HCT116 (cell line): ENCODE results near the gene ASXL2. TPM values are rescaled to one million over a fixed set of nuclear protein-coding genes. Genes with fewer than 3 reads are reported as not detected.

Experiments used
- ATAC-seq: fragments of 200-7000 bp; cut with Tn5 transposase; 2 replicates; pipeline ENCODE4 v1.9.1; 2020; ENCODE audit warnings: mild to moderate bottlenecking, moderate library complexity
- BruUV-seq: library from RNA; stranded (reverse); fragments of 400-500 nt; replicated peaks from 2 replicates; lab custom pipeline; 2021; lab: Mats Ljungman, UMichigan
- CTCF ChIA-PET: fragments of 300-600 bp; sonication (Branson Sonifier 250); formaldehyde crosslinking; loops from one replicate; lab custom pipeline; 2021; ENCODE audit warnings: antibody characterized with exemption; lab: Charles Lee
- POLR2A ChIA-PET: fragments of 300-600, 350-600 bp; sonication (Branson Sonifier 250); formaldehyde crosslinking; loops from one replicate; lab custom pipeline; 2021; ENCODE audit warnings: antibody characterized with exemption; lab: Charles Lee
- RAD21 ChIA-PET, 2 experiments: fragments of 300-600 bp; sonication (Branson Sonifier 250); formaldehyde crosslinking; loops; one replicate each; lab custom pipeline; 2023; ENCODE audit warnings: low total read pairs in 2 of 2; ENCODE audit not compliant: uncharacterized antibody in 2 of 2, unreplicated experiment in 2 of 2, low non-redundant PET in 1 of 2; lab: Charles Lee
- DNase-seq: peaks from one replicate; pipeline ENCODE4 v3.0.0-alpha.2; 2010; ENCODE audit warnings: low read depth, low spot score
- H2AFZ ChIP-seq: fragments of 200-600 bp; shearing (Covaris generic), sonication (generic); 2 replicates; pipeline ENCODE4 v1.6.1; 2017; ENCODE audit warnings: low read depth, mixed run types, mixed read lengths, antibody characterized with exemption, low read length; ENCODE audit not compliant: poor library complexity, severe bottlenecking
- H3K27ac ChIP-seq: 2 replicates; pipeline ENCODE4 v1.5.1; 2012; ENCODE audit warnings: low read depth, low read length
- H3K27me3 ChIP-seq: fragments of 200-600 bp; sonication (generic); 2 replicates; pipeline ENCODE4 v1.6.1; 2016; ENCODE audit warnings: mixed run types, low read length, mixed read lengths; ENCODE audit not compliant: insufficient read depth
- H3K36me3 ChIP-seq, 2 experiments: fragments of 200-500 bp in 1 of 2; fragments of 200-600 bp in 1 of 2; sonication (Bioruptor generic) in 1 of 2; sonication (generic) in 1 of 2; 2 replicates each; pipeline versions ENCODE4 v1.5.1 to v1.6.1; 2014 to 2016; ENCODE audit warnings: low read length in 2 of 2, inconsistent platforms in 1 of 2, mixed read lengths in 1 of 2, mixed run types in 1 of 2; ENCODE audit not compliant: insufficient read depth in 2 of 2, control insufficient read depth in 1 of 2
- H3K4me1 ChIP-seq, 2 experiments: fragments of 200-600 bp in 1 of 2; sonication (generic) in 1 of 2; 2 replicates each; pipeline versions ENCODE4 v1.5.1 to v1.6.1; 2012 to 2017; ENCODE audit warnings: low read length in 2 of 2, inconsistent platforms in 1 of 2, mild to moderate bottlenecking in 1 of 2, mixed read lengths in 1 of 2, mixed run types in 1 of 2, moderate library complexity in 1 of 2; ENCODE audit not compliant: insufficient read depth in 2 of 2, control insufficient read depth in 1 of 2
- H3K4me2 ChIP-seq: fragments of 200-600 bp; sonication (generic); 2 replicates; pipeline ENCODE4 v1.6.1; 2017; ENCODE audit warnings: mixed run types, low read length, mixed read lengths
- H3K4me3 ChIP-seq, 2 experiments: fragments of 200-600 bp in 1 of 2; sonication (generic) in 1 of 2; replicated peaks in 1 of 2; 2 replicates each; pipeline ENCODE4 v1.5.1; 2011 to 2016; ENCODE audit warnings: low read length in 2 of 2, control low read depth in 1 of 2, low read depth in 1 of 2, mild to moderate bottlenecking in 1 of 2, mixed read lengths in 1 of 2, mixed run types in 1 of 2
- H3K79me2 ChIP-seq: fragments of 200-600 bp; sonication (generic); 2 replicates; pipeline ENCODE4 v1.6.1; 2017; ENCODE audit warnings: mild to moderate bottlenecking, mixed run types, low read length, moderate library complexity, mixed read lengths; ENCODE audit not compliant: insufficient read depth
- H3K9ac ChIP-seq: fragments of 200-600 bp; sonication (generic); 2 replicates; pipeline ENCODE4 v1.6.1; 2016; ENCODE audit warnings: low read length, mixed read lengths
- H3K9me2 ChIP-seq: fragments of 200-600 bp; sonication (generic), shearing (Covaris generic); 2 replicates; pipeline ENCODE4 v1.6.1; 2017; ENCODE audit warnings: mixed run types, mild to moderate bottlenecking, moderate library complexity; ENCODE audit not compliant: insufficient read depth
- H3K9me3 ChIP-seq, 2 experiments: fragments of 200-500 bp in 1 of 2; fragments of 200-600 bp in 1 of 2; sonication (Bioruptor generic) in 1 of 2; sonication (generic) in 1 of 2; 2 replicates each; pipeline ENCODE4 v1.6.1; 2014 to 2017; ENCODE audit warnings: low read length in 2 of 2, mixed read lengths in 2 of 2, inconsistent platforms in 1 of 2, low read depth in 1 of 2, mild to moderate bottlenecking in 1 of 2, mixed run types in 1 of 2, moderate library complexity in 1 of 2; ENCODE audit not compliant: control insufficient read depth in 1 of 2, insufficient read depth in 1 of 2
- H4K20me1 ChIP-seq: fragments of 200-600 bp; sonication (generic), shearing (Covaris generic); 2 replicates; pipeline ENCODE4 v1.6.1; 2017; ENCODE audit warnings: mixed run types, mild to moderate bottlenecking, moderate library complexity; ENCODE audit not compliant: insufficient read depth
- CBX3 ChIP-seq: IDR thresholded peaks from 2 replicates; pipeline ENCODE4 v1.6.1; 2012; ENCODE audit warnings: low read depth
- EZH2 ChIP-seq: fragments of 200-600 bp; sonication (generic); IDR thresholded peaks from 2 replicates; pipeline ENCODE4 v1.6.1; 2017; ENCODE audit warnings: antibody characterized with exemption, mixed run types
- EZH2phosphoT487 ChIP-seq: fragments of 200-600 bp; IDR thresholded peaks from 2 replicates; pipeline ENCODE4 v1.6.1; 2018; ENCODE audit warnings: antibody characterized with exemption, borderline replicate concordance
- ZFX ChIP-seq: fragments of 450-650 bp; IDR thresholded peaks from 2 replicates; pipeline ENCODE4 v1.6.1; 2017
- ZNF274 ChIP-seq: fragments of 200-500 bp; sonication (Bioruptor generic); IDR thresholded peaks from 2 replicates; pipeline ENCODE4 v1.6.1; 2014; ENCODE audit warnings: mild to moderate bottlenecking, low read depth, low read length, inconsistent platforms
- intact Hi-C: fragments of 100-400 bp; cut with micrococcal nuclease; formaldehyde crosslinking; loops from 2 replicates; pipeline ENCODE4 v1.10.0; 2022
- total RNA-seq: library from RNA; stranded (reverse); gene quantifications from one replicate; pipeline ENCODE4 v1.2.1, GENCODE V29; 2021; ENCODE audit not compliant: unreplicated experiment
- TF ChIP-seq, protein P1 (sequence below), 3 experiments: fragments of 200-600 bp in 1 of 3; sonication (generic) in 1 of 3; IDR thresholded peaks in 2 of 3; conservative IDR thresholded peaks in 1 of 3; 2 replicates each; pipeline ENCODE4 v1.5.1; 2012 to 2017; ENCODE audit warnings: low read depth in 2 of 3, low read length in 2 of 3, antibody characterized with exemption in 1 of 3, borderline replicate concordance in 1 of 3, control low read depth in 1 of 3, mild to moderate bottlenecking in 1 of 3, mixed read lengths in 1 of 3, mixed run types in 1 of 3, moderate library complexity in 1 of 3; ENCODE audit not compliant: insufficient read depth in 1 of 3
- TF ChIP-seq, protein P2 (sequence below): IDR thresholded peaks from 2 replicates; pipeline ENCODE4 v1.6.1; 2012; ENCODE audit warnings: low read depth

ASXL2 gene
- total RNA-seq, 1 experiment from 2014 or later, result 29.2 TPM

DNA sequence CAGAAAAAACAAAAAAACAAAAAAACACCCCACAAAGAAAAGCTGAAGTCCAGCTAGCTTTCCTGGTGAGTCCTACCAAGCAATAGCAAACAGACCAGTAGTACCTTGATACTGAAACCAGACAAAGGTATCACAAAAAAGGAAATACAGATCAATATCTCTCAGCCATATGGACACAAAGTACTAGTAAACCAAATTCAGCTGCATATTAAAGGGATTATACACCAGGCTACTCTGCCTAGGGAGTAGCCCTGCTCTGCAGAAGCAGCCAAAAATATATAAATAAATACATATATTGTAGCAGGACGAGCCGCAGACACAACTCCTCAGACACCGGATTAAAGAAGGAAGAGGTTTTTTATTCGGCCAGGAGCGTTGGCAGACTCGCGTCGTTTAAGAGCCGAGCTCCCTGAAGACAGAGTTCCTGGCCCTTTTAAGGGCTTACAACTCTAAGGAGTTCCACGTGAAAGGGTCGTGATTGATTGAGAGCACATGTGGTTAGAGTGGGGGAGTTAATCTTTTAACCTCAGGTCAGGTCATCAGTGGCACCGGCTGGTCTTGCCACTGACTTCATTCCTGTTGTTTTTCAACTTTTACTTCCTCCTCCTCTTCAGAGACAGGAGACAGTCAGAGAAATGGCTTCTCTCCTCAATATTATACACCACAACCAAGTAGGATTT is 166.5 kb downstream of the ASXL2 start:
- Histone ChIP-seq H3K79me2 (no peaks in the 10 kb centered on the region), H3K9me3 (no peaks in the 10 kb centered on the region), H3K4me2 (no peak overlapping the region), H3K36me3 (no peaks in the 10 kb centered on the region), H2AFZ (no peak overlapping the region), H3K4me3 (no peak overlapping the region), H3K27me3 (no peaks in the 10 kb centered on the region), H3K9ac (no peak overlapping the region), H3K27ac (no peak overlapping the region), H3K9me2 (no peaks in the 10 kb centered on the region), H3K4me1 (no peaks in the 10 kb centered on the region), H4K20me1 (no peaks in the 10 kb centered on the region)
- no peak for ATAC-seq
- BruUV-seq, result no TSS peak
- ChIA-PET POLR2A (no interaction called here), CTCF (no interaction called here), RAD21 (no interaction called here)
- intact Hi-C loops, result no loop called here
- TF ChIP-seq, protein P1, sequence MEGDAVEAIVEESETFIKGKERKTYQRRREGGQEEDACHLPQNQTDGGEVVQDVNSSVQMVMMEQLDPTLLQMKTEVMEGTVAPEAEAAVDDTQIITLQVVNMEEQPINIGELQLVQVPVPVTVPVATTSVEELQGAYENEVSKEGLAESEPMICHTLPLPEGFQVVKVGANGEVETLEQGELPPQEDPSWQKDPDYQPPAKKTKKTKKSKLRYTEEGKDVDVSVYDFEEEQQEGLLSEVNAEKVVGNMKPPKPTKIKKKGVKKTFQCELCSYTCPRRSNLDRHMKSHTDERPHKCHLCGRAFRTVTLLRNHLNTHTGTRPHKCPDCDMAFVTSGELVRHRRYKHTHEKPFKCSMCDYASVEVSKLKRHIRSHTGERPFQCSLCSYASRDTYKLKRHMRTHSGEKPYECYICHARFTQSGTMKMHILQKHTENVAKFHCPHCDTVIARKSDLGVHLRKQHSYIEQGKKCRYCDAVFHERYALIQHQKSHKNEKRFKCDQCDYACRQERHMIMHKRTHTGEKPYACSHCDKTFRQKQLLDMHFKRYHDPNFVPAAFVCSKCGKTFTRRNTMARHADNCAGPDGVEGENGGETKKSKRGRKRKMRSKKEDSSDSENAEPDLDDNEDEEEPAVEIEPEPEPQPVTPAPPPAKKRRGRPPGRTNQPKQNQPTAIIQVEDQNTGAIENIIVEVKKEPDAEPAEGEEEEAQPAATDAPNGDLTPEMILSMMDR (IDR thresholded peaks at IDR 0.05 in 2 of 3, conservative IDR thresholded peaks at IDR 0.05 in 1 of 3; ENCODE audit: borderline replicate concordance in 1 of 3, insufficient read depth in 1 of 3, low read depth in 2 of 3, low read length in 2 of 3), result no peak
- TF ChIP-seq EZH2, result no peak
- TF ChIP-seq ZNF274, result no peak
- TF ChIP-seq, protein P2, sequence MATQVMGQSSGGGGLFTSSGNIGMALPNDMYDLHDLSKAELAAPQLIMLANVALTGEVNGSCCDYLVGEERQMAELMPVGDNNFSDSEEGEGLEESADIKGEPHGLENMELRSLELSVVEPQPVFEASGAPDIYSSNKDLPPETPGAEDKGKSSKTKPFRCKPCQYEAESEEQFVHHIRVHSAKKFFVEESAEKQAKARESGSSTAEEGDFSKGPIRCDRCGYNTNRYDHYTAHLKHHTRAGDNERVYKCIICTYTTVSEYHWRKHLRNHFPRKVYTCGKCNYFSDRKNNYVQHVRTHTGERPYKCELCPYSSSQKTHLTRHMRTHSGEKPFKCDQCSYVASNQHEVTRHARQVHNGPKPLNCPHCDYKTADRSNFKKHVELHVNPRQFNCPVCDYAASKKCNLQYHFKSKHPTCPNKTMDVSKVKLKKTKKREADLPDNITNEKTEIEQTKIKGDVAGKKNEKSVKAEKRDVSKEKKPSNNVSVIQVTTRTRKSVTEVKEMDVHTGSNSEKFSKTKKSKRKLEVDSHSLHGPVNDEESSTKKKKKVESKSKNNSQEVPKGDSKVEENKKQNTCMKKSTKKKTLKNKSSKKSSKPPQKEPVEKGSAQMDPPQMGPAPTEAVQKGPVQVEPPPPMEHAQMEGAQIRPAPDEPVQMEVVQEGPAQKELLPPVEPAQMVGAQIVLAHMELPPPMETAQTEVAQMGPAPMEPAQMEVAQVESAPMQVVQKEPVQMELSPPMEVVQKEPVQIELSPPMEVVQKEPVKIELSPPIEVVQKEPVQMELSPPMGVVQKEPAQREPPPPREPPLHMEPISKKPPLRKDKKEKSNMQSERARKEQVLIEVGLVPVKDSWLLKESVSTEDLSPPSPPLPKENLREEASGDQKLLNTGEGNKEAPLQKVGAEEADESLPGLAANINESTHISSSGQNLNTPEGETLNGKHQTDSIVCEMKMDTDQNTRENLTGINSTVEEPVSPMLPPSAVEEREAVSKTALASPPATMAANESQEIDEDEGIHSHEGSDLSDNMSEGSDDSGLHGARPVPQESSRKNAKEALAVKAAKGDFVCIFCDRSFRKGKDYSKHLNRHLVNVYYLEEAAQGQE, result no peak
- TF ChIP-seq ZFX, result no peak
- no peak for TF ChIP-seq CBX3
- no peak for TF ChIP-seq EZH2phosphoT487
- DNase-seq, result no peak
